Esophagus squamous epithelium (tissue), 5 donors: Measurements from ENCODE around the gene SNX7. TPM values are rescaled to one million over a fixed set of nuclear protein-coding genes. Genes with fewer than 3 reads are reported as not detected.

Source experiments
- DNase-seq: peaks from one replicate; lab custom pipeline; 2025; lab: John Stamatoyannopoulos, UW
- H3K27ac ChIP-seq, 4 donors: fragments of 200-600 bp; sonication (generic); one replicate each; pipeline ENCODE4 v1.5.1; 2016 to 2019; ENCODE audit warnings: mild to moderate bottlenecking in 1 of 4
- H3K27me3 ChIP-seq, 4 donors: fragments of 200-600 bp; sonication (generic); 1 replicate in 3 of 4; 2 replicates in 1 of 4; pipeline versions ENCODE4 v1.5.1 to v1.6.0; 2017 to 2021; ENCODE audit warnings: antibody characterized with exemption in 1 of 4
- H3K36me3 ChIP-seq, 3 donors: fragments of 200-600 bp; sonication (generic); one replicate each; pipeline ENCODE4 v1.5.1; 2016 to 2019
- H3K4me1 ChIP-seq, 3 donors: fragments of 200-600 bp; sonication (generic); one replicate each; pipeline ENCODE4 v1.5.1; 2017 to 2019
- H3K4me3 ChIP-seq, 4 donors: fragments of 200-600 bp; sonication (generic); 1 replicate in 3 of 4; 2 replicates in 1 of 4; pipeline ENCODE4 v1.5.1; 2016 to 2019; ENCODE audit warnings: mild to moderate bottlenecking in 2 of 4, moderate library complexity in 1 of 4
- H3K9me3 ChIP-seq, 3 donors: fragments of 200-600 bp; sonication (generic); one replicate each; pipeline ENCODE4 v1.5.1; 2016 to 2019
- CTCF ChIP-seq, 6 experiments: fragments of 450-650 bp in 4 of 6; fragments of 200-600 bp in 2 of 6; sonication (generic) in 2 of 6; IDR thresholded peaks; one replicate each; pipeline ENCODE4 v1.5.1; 2016 to 2019; ENCODE audit warnings: antibody characterized with exemption in 6 of 6, mild to moderate bottlenecking in 4 of 6, moderate library complexity in 4 of 6
- POLR2A ChIP-seq, 4 donors: fragments of 450-650 bp; IDR thresholded peaks; one replicate each; pipeline ENCODE4 v1.6.1; 2017; ENCODE audit warnings: antibody characterized with exemption in 4 of 4, mild to moderate bottlenecking in 4 of 4, moderate library complexity in 3 of 4
- WGBS, 2 donors: methylation state at CpG; one replicate each; pipeline ENCODE4 v1.1.5; 2018; 5-methylcytosine and 5-hydroxymethylcytosine counted together
- intact Hi-C: fragments of 100-400 bp; cut with DNase I; formaldehyde crosslinking; loops from one replicate; pipeline ENCODE4 v1.15.0; 2022
- total RNA-seq, 4 donors: library from RNA; depleted of rRNA; stranded (reverse); fragments of >200 nt; gene quantifications; one replicate each; pipeline ENCODE4 v1.1.0, GENCODE V29; 2016
- donor health status: DM: yes; HTN: yes; CAD: no.

The SNX7 gene
- 10 to 100 TPM in 3 of 4 donors, 1 to 10 TPM in 1; 9.1 to 33.9 (median 22.1) TPM for total RNA-seq

- Histone ChIP-seq H3K36me3 (no peaks in the 10 kb centered on the region), H3K9me3 (no peaks in the 10 kb centered on the region), H3K4me1 (peaks cover 7 to 27% (median 9%) of the 10 kb centered on the region in 3 donors), H3K4me3 (peak within 1 kb of the TSS; percentile 67 to 92 (median 84)), H3K27me3 (no peaks in the 10 kb centered on the region), H3K27ac (peak within 1 kb of the TSS; percentile 83 to 91 (median 86))
- intact Hi-C loops, result no loop called here
- TF ChIP-seq POLR2A (IDR thresholded peaks at IDR 0.05) (peak in 3 of 4 donors; percentile 25 to 51 (median 48)), CTCF (IDR thresholded peaks at IDR 0.05) (peak in 3 of 6 experiments; percentile 3 to 11 (median 4))
- no peak for DNase-seq
- 7% methylated on average over 11 of the region's 80 CpGs; no CpG with 5 or more reads in 1 of the 2 donors for WGBS, 2 donors
These were observed at the start of gene SNX7 for GRCh38 chr1:98661544-98662355. SNX7 (plus strand) TSS chr1:98661721; CDS start chr1:98661732, 11 bp downstream.

GRCh38 chr1:98637316-98637715 is 24.2 kb upstream of the SNX7 start:
- Histone ChIP-seq H3K4me3 (no peak overlapping the region), H3K4me1 (no peaks in the 10 kb centered on the region), H3K27ac (no peak overlapping the region), H3K9me3 (no peaks in the 10 kb centered on the region), H3K36me3 (no peaks in the 10 kb centered on the region), H3K27me3 (no peaks in the 10 kb centered on the region)
- WGBS, 2 donors, result 46 to 50% methylated on average over 1 to 2 of the region's 2 CpGs
- TF ChIP-seq CTCF (IDR thresholded peaks at IDR 0.05), result no peak
- TF ChIP-seq POLR2A (IDR thresholded peaks at IDR 0.05), result no peak
- intact Hi-C loops, result no loop called here
- no peak for DNase-seq

- H3K27me3 ChIP-seq, result no peaks in the 10 kb centered on the region
- intact Hi-C loops, result no loop called here
- H3K4me3 ChIP-seq, result no peak overlapping the region
- DNase-seq, result no peak
- no peak overlapping the region for H3K27ac ChIP-seq
- H3K4me1 ChIP-seq, result no peaks in the 10 kb centered on the region
- no peaks in the 10 kb centered on the region for H3K36me3 ChIP-seq
- H3K9me3 ChIP-seq, result no peaks in the 10 kb centered on the region
- TF ChIP-seq CTCF (IDR thresholded peaks at IDR 0.05), result no peak
- no peak for TF ChIP-seq POLR2A (IDR thresholded peaks at IDR 0.05)
These were observed 23.3 kb upstream of the SNX7 start for GRCh38 chr1:98638185-98638584.

GRCh38 chr1:98644510-98644909 is 17.0 kb upstream of the SNX7 start:
- no peaks in the 10 kb centered on the region for H3K27me3 ChIP-seq
- no peak overlapping the region for H3K27ac ChIP-seq
- no peak for TF ChIP-seq CTCF (IDR thresholded peaks at IDR 0.05)
- TF ChIP-seq POLR2A (IDR thresholded peaks at IDR 0.05), result no peak
- no peak overlapping the region for H3K4me3 ChIP-seq
- DNase-seq, result no peak
- 52 to 53% methylated on average over 2 of the region's 2 CpGs for WGBS, 2 donors
- no peaks in the 10 kb centered on the region for H3K36me3 ChIP-seq
- H3K9me3 ChIP-seq, result no peaks in the 10 kb centered on the region
- intact Hi-C loops, result no loop called here
- no peaks in the 10 kb centered on the region for H3K4me1 ChIP-seq

GRCh38 chr1:98651116-98651632 is 10.3 kb upstream of the SNX7 start:
- no peak for DNase-seq
- H3K27ac ChIP-seq, result no peak overlapping the region
- no peaks in the 10 kb centered on the region for H3K4me1 ChIP-seq
- intact Hi-C loops, result no loop called here
- H3K27me3 ChIP-seq, result no peaks in the 10 kb centered on the region
- no peak for TF ChIP-seq CTCF (IDR thresholded peaks at IDR 0.05)
- TF ChIP-seq POLR2A (IDR thresholded peaks at IDR 0.05), result no peak
- H3K9me3 ChIP-seq, result no peaks in the 10 kb centered on the region
- no peak overlapping the region for H3K4me3 ChIP-seq
- 71% methylated on average over 1 of the region's 6 CpGs; no CpG with 5 or more reads in 1 of the 2 donors for WGBS, 2 donors
- H3K36me3 ChIP-seq, result no peaks in the 10 kb centered on the region
